HepG2 (cell line): Measurements from ENCODE around the gene MRPL51. TPM values are rescaled to one million over a fixed set of nuclear protein-coding genes. Genes with fewer than 3 reads are reported as not detected.

Source experiments
- ATAC-seq: fragments of 200-7000 bp; cut with Tn5 transposase; 3 replicates; pipeline ENCODE4 v1.9.1; 2020; ENCODE audit warnings: mild to moderate bottlenecking, moderate library complexity
- BruUV-seq: library from RNA; stranded (reverse); fragments of 400-500 nt; replicated peaks from 2 replicates; lab custom pipeline; 2021; lab: Mats Ljungman, UMichigan
- CTCF ChIA-PET: fragments of 300-600 bp; formaldehyde crosslinking; extraction: SDS; loops from one replicate; lab custom pipeline; 2021; ENCODE audit warnings: low total read pairs, inconsistent platforms, low intra/inter-chr PET ratio; lab: Yijun Ruan, JAX
- POLR2A ChIA-PET: fragments of 350-600 bp; sonication (Branson Sonifier 250); formaldehyde crosslinking; loops from one replicate; lab custom pipeline; 2020; ENCODE audit warnings: antibody characterized with exemption, inconsistent platforms; lab: Yijun Ruan, JAX
- DNase-seq: peaks from one replicate; pipeline ENCODE4 v3.0.0-alpha.2; 2015; ENCODE audit warnings: low spot score
- FAIRE-seq: peaks from 3 replicates; lab custom pipeline; 2011; peaks lifted over from hg19 to GRCh38; lab: Jason Lieb, UNC
- H2AFZ ChIP-seq: one replicate; pipeline ENCODE4 v1.6.1; 2011; ENCODE audit warnings: low read length, inconsistent platforms
- H3K27ac ChIP-seq: fragments of 300-600 bp; 3 replicates; pipeline ENCODE4 v1.8.0; 2011; ENCODE audit warnings: mixed run types, mild to moderate bottlenecking, mixed read lengths, low read length, inconsistent platforms; ENCODE audit not compliant: insufficient read depth; ENCODE audit errors: extremely low read length
- H3K27me3 ChIP-seq, 2 experiments: fragments of 200-600 bp in 1 of 2; 2 replicates in 1 of 2; 3 replicates in 1 of 2; pipeline versions ENCODE4 v1.6.0 to v1.8.0; 2011; ENCODE audit warnings: low read length in 2 of 2, mild to moderate bottlenecking in 2 of 2, moderate library complexity in 2 of 2, inconsistent platforms in 1 of 2; ENCODE audit not compliant: insufficient read depth in 2 of 2, control insufficient read depth in 1 of 2
- H3K36me3 ChIP-seq, 2 experiments: fragments of 200-600 bp in 1 of 2; replicated peaks in 1 of 2; 2 replicates in 1 of 2; 3 replicates in 1 of 2; pipeline versions ENCODE4 v1.5.1 to v1.8.0; 2011; ENCODE audit warnings: low read length in 2 of 2, inconsistent platforms in 1 of 2; ENCODE audit not compliant: insufficient read depth in 2 of 2, control insufficient read depth in 1 of 2
- H3K4me1 ChIP-seq: 2 replicates; pipeline ENCODE4 v1.5.1; 2012; ENCODE audit warnings: low read length, inconsistent platforms; ENCODE audit not compliant: insufficient read depth
- H3K4me2 ChIP-seq: 2 replicates; pipeline ENCODE4 v1.6.0; 2011; ENCODE audit warnings: low read depth, low read length, inconsistent platforms
- H3K4me3 ChIP-seq, 3 experiments: fragments of 200-600 bp in 1 of 3; sonication (generic), shearing (Covaris generic) in 1 of 3; replicated peaks in 1 of 3; 2 replicates each; pipeline ENCODE4 v1.5.1; 2011 to 2016; ENCODE audit warnings: low read length in 3 of 3, inconsistent platforms in 2 of 3, low read depth in 2 of 3, mild to moderate bottlenecking in 2 of 3, control low read depth in 1 of 3, mixed read lengths in 1 of 3; ENCODE audit not compliant: insufficient read depth in 1 of 3
- H3K79me2 ChIP-seq: one replicate; pipeline ENCODE4 v1.6.1; 2011; ENCODE audit warnings: low read length, inconsistent platforms; ENCODE audit not compliant: insufficient read depth
- H3K9ac ChIP-seq: 2 replicates; pipeline ENCODE4 v1.6.0; 2011; ENCODE audit warnings: mild to moderate bottlenecking, low read depth, low read length, inconsistent platforms; ENCODE audit not compliant: insufficient read depth
- H3K9me3 ChIP-seq: 2 replicates; pipeline ENCODE4 v1.5.1; 2012; ENCODE audit warnings: mild to moderate bottlenecking, low read length
- H4K20me1 ChIP-seq: 2 replicates; pipeline ENCODE4 v1.6.0; 2011; ENCODE audit warnings: inconsistent platforms, mild to moderate bottlenecking, low read length, moderate library complexity; ENCODE audit not compliant: insufficient read depth
- HINFP ChIP-seq: sonication (generic); formaldehyde crosslinking; IDR thresholded peaks from 2 replicates; pipeline ENCODE4 v1.4.0; 2020; ENCODE audit warnings: low read depth, mild to moderate bottlenecking, missing genetic modification reagents
- NR2F2 ChIP-seq: IDR thresholded peaks from 2 replicates; pipeline ENCODE4 v1.6.1; 2012; ENCODE audit warnings: low read depth, inconsistent platforms, borderline replicate concordance
- POLR2G ChIP-seq: fragments of 200-400 bp; formaldehyde crosslinking; IDR thresholded peaks from 2 replicates; pipeline ENCODE4 v1.6.1; 2018; ENCODE audit warnings: mild to moderate bottlenecking, low read depth, low read length, moderate library complexity
- SP5 ChIP-seq: IDR thresholded peaks from 2 replicates; pipeline ENCODE4 v1.6.1; 2016; ENCODE audit warnings: low read depth, borderline replicate concordance
- ZBTB1 ChIP-seq: sonication (generic); formaldehyde crosslinking; IDR thresholded peaks from 2 replicates; pipeline ENCODE4 v1.4.0; 2020; ENCODE audit warnings: missing genetic modification reagents, borderline replicate concordance
- ZNF672 ChIP-seq: sonication (generic); formaldehyde crosslinking; IDR thresholded peaks from 2 replicates; pipeline ENCODE4 v1.8.1; 2022; ENCODE audit warnings: missing genetic modification reagents
- ZSCAN29 ChIP-seq: sonication (generic); formaldehyde crosslinking; conservative IDR thresholded peaks from 2 replicates; pipeline ENCODE4 v1.4.0; 2020; ENCODE audit warnings: mild to moderate bottlenecking, missing genetic modification reagents
- WGBS: methylation state at CpG from one replicate; pipeline ENCODE4 v1.1.6; 2017; ENCODE audit warnings: low lambda C conversion rate; 5-methylcytosine and 5-hydroxymethylcytosine counted together
- in situ Hi-C: cut with HindIII; loops from 2 replicates; pipeline ENCODE4 v1.10.0; 2017; ENCODE audit warnings: low pct_unique_long_range_greater_than_20kb; ENCODE audit not compliant: extremely low pct_ligation_motif_present
- intact Hi-C: fragments of 100-400 bp; cut with micrococcal nuclease; formaldehyde crosslinking; loops from one replicate; pipeline ENCODE4 v1.10.0; 2022; ENCODE audit not compliant: unreplicated experiment
- polyA plus RNA-seq, 8 experiments: library from polyadenylated mRNA; depleted of rRNA in 3 of 8; stranded (reverse) in 7 of 8; unstranded in 1 of 8; fragments of >200 nt; fragmentation: Illumina TruSeq in 4 of 8; extraction: Trizol in 4 of 8; gene quantifications; 2 replicates each; pipeline versions ENCODE4 v1.2.1 to v1.2.3, GENCODE V29; 2011 to 2016; ENCODE audit warnings: low read depth in 4 of 8, missing spikeins in 1 of 8, mixed read lengths in 1 of 8; ENCODE audit not compliant: insufficient read depth in 1 of 8
- total RNA-seq, 5 experiments: library from RNA; depleted of rRNA; stranded (reverse); fragments of >200 nt; fragmentation: Illumina TruSeq; extraction: Trizol; gene quantifications; 2 replicates each; pipeline ENCODE4 v1.2.3, GENCODE V29; 2016; ENCODE audit warnings: low read depth in 1 of 5
- TF ChIP-seq, protein P1 (sequence below): sonication (generic); formaldehyde crosslinking; IDR thresholded peaks from 2 replicates; pipeline ENCODE4 v1.9.0; 2022; ENCODE audit warnings: missing genetic modification reagents, mild to moderate bottlenecking, borderline replicate concordance

Gene MRPL51
- total and polyA plus RNA-seq, 2 of the 13 experiments (the other 11 are each of a cell fraction or from before 2014, with no cell fraction given), result 64.8 to 278 TPM

DNA sequence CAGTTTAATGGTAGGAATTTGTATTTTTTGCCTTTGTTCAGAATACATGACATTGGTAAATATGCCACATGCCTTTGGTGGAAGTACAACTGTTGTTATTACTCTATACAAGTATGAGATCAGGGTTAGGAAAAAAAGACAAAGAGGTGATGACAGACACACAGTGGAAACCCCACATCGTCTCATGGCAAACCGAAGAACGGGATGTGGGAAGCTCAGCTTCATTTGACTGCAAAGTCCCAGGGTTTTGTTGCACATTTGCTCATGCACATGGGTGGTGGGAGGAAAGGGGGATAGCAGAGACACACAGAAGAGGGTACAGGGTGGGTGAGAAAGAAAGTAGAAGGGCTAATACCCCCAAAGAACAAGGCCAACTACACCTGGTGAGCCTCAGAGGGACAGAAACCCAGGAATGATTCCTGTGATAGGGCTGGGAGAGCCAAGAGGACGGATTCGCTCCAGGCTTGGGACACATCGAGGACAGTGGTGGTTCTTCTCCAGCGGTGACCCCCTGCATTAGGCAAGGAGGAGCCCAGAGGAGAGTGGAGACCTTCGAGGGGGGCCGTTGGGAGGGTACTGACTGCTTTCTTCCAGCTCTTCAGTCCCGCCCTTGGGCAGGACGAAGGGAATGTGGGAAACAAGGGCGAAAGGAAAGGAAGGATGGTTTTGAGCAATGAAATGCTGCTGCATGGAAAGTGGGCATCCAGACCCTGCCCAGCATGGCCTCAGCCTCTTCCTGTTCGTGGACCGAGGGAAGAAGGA, 30.6 kb downstream of the MRPL51 start:
- in situ Hi-C loops, result loop anchor here (5.0 to 25.0 kb wide), 2 partner anchors 40 to 400 kb away; no protein-coding TSS in a partner anchor
- H3K27ac ChIP-seq, result no peak overlapping the region

More for the DNA sequence above, 30.6 kb downstream of the MRPL51 start:
- FAIRE-seq (no peak), DNase-seq (no peak), ATAC-seq (no peak)
- no peak overlapping the region for H3K9ac ChIP-seq
- no peaks in the 10 kb centered on the region for H3K9me3 ChIP-seq
- no peak overlapping the region for H3K4me3 ChIP-seq
- H3K27me3 ChIP-seq, result no peaks in the 10 kb centered on the region
- H2AFZ ChIP-seq, result no peak overlapping the region
- H3K36me3 ChIP-seq, result peaks cover 20 to 48% of the 10 kb centered on the region in 2 experiments
- WGBS, result 95% methylated on average over 14 of the region's 14 CpGs
- H4K20me1 ChIP-seq, result no peaks in the 10 kb centered on the region
- intact Hi-C loops, result loop anchor here (10.0 kb wide), 1 partner anchor 128 kb away; no protein-coding TSS in a partner anchor
- no peak for TF ChIP-seq ZBTB1 (CRISPR knock-in tag)
- TF ChIP-seq HINFP (CRISPR knock-in tag), result no peak
- TF ChIP-seq, protein P1, sequence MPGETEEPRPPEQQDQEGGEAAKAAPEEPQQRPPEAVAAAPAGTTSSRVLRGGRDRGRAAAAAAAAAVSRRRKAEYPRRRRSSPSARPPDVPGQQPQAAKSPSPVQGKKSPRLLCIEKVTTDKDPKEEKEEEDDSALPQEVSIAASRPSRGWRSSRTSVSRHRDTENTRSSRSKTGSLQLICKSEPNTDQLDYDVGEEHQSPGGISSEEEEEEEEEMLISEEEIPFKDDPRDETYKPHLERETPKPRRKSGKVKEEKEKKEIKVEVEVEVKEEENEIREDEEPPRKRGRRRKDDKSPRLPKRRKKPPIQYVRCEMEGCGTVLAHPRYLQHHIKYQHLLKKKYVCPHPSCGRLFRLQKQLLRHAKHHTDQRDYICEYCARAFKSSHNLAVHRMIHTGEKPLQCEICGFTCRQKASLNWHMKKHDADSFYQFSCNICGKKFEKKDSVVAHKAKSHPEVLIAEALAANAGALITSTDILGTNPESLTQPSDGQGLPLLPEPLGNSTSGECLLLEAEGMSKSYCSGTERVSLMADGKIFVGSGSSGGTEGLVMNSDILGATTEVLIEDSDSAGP (CRISPR knock-in tag), result no peak
- TF ChIP-seq ZNF672 (CRISPR knock-in tag), result no peak
- no peak for TF ChIP-seq POLR2G
- no peak for TF ChIP-seq NR2F2
- no peak for TF ChIP-seq SP5 (CRISPR knock-in tag)
- TF ChIP-seq ZSCAN29 (CRISPR knock-in tag), result no peak
- no peak overlapping the region for H3K4me2 ChIP-seq
- POLR2A ChIA-PET, result interaction anchor here (1.7 to 2.9 kb wide), 3 partner anchors 8 to 11 kb away, joined by 8 to 12 read pairs (median 9); partner anchors contain the start of genes TAPBPL and VAMP1
- no peaks in the 10 kb centered on the region for H3K79me2 ChIP-seq
- 0 out of 2 replicates have a peak, but pooled peaks cover 5% of the 10 kb centered on the region for H3K4me1 ChIP-seq
- no TSS peak for BruUV-seq
- CTCF ChIA-PET, result no interaction called here
